Activated CD4-positive, alpha-beta T cell treated with anti-CD3 and anti-CD28 coated beads, Interleukin-2, amount 50 U/mL, for 24 hours (primary cell): ENCODE data around the gene PARD3.

ENCODE experiments used
- DNase-seq, 2 donors: peaks; one replicate each; pipeline ENCODE4 v3.0.0-alpha.2; 2020; ENCODE audit warnings: low read depth in 1 of 2, low spot score in 1 of 2

The PARD3 gene

DNA sequence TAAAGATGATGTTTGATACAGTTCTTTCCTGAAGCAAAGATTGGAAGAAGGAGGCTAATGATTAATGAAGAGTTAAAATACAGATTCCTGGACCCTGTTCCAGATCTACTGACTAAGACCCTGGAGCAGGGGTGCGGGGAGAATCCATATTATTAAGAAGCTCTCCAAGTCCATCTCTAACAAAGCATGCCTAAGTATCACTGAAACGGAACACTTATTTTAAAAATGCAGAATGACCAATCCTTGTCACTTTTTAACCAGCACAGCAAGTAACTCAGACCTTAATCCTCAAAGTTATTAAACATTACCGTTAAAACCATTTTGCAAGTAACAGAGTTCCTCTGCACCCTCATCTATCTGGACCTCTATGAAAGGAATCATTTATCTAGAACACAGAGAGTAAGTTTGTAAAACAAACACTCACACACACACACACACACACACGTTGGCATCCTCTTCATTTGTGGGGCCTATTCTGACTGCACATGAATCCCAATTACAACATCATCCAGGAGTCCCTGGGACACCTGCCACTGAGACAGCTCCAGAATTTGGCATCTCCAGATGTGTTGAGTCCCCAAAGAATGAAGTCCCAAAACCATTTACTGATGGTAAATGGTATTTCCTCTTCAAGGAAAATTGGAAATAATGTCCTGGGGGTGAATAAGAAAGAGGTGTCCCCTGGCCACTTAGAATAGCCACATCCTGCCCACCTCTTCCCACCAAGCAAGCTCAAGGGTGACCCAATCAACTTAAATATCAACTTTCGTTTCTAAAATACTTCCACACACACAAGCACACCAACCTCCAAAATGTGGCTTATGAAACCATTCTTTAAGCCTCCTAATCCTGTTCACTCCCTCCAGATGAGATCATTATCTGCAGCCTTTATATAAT, 117.5 kb downstream of the PARD3 start:
- no peak for DNase-seq

DNA sequence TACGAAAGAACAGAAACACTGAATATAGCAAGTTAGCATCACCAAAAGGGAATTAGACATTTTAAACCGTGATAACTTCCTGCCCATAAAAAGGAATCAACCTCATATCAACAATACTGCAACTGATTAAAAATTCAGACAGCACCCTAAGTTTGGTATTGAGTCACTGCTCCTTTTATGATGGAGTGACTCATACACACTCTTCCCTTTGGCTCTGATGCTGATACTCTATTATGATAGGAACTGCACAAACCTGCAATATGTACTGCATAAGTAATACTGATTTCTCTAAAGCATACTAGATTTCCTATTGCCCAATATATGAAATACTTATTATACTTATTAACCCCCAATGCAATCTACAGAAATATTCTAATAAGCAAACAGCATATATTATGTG, 118.7 kb downstream of the PARD3 start:
- no peak for DNase-seq

DNA sequence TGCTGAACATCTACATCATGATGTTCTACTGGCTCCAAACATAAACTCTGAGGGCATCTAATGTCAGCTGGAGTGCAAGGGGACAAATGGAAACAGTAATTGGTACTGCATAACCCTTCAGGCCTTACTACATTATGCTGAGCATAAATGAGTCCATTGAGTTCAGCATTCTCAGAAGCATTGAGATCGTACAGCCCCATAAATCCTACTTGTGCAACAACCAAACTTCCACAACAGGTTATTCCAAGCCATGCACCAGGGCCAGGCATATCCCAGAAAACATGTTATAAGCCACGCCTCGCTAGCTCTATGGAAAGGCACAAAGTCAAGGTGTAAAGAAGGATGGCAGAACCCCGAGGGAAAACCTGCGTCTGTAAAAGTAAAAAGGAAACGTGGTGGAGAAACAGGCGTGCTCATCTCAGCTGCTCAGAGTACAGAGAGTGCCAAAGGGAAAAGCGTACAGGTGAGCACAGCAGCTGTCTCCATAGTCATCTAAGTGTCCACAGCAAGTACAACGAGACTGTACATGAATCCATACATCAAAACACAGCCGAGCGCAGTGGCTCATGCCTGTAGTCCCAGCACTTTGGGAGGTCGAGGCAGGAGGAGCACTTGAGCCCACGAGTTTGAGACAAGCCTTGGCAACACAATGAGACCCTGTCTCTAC, 124.6 kb downstream of the PARD3 start:
- DNase-seq = no peak

GRCh38 chr10:34689053-34689452, 126.0 kb downstream of the PARD3 start:
- DNase-seq = no peak

GRCh38 chr10:34687434-34688210, 127.5 kb downstream of the PARD3 start:
- no peak for DNase-seq

DNA sequence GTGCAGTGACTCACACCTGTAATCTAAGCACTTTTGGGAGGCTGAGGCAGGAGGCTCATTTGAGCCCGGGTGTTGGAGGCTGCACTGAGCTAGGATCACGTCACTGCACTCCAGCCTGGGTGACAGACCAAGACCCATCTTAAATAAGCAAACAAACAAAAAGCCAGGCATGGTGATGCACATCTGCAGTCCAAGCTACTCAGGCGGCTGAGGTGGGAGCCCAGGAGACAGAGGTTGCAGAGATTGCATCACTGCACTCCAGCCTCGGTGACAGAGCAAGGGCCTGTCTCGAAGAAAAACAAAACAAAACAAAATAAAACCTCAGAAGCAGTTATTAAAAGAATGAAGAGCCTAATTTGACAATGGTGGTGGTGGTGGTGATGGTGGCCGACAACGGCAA, 132.5 kb downstream of the PARD3 start:
- DNase-seq = no peak

DNA sequence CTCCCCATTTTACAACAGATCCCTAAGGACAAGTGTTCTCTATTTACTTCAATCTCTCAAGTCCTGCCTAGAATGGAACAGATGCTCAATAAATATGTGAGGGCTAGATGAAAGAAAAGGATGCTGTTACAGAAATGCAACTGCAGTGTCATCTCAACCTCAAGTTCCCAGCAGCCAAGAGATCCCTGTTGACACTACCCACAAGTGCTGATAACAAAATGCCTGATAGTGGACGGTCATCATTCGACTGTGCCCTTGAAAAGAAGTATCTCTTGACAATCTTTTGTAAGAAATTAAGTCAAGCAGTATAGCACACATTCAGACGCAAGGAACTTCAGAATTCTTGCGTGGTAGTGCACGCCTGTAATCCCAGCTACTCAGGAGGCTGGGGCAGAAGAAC, 133.2 kb downstream of the PARD3 start:
- DNase-seq = no peak

- DNase-seq = no peak
Measured at GRCh38 chr10:34679177-34679576, 135.9 kb downstream of the PARD3 start.

- no peak for DNase-seq
Measured at GRCh38 chr10:34677591-34677990, 137.5 kb downstream of the PARD3 start.

- no peak for DNase-seq
Measured at GRCh38 chr10:34677132-34677531, 138.0 kb downstream of the PARD3 start.

GRCh38 chr10:34674176-34674575, 140.9 kb downstream of the PARD3 start:
- DNase-seq = no peak

DNA sequence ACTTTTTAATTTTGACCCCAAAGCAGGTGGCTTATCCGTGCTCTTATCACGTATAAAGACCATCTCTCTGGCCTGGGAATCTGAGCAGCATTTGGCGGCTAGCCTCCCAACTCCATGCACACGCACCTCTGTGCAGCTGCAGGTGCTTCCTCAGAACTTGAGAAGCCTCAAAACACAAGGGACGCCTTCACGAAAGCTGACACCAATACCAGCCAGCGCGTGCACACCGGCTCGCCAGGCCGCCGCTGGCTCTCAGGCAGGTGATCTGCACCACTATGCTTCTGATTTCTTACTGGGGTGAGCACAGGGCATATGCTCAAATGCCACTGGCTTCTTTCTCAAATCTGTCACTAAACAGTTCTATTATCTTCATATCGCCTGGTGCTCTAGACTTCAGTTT, 145.0 kb downstream of the PARD3 start:
- DNase-seq = no peak

DNA sequence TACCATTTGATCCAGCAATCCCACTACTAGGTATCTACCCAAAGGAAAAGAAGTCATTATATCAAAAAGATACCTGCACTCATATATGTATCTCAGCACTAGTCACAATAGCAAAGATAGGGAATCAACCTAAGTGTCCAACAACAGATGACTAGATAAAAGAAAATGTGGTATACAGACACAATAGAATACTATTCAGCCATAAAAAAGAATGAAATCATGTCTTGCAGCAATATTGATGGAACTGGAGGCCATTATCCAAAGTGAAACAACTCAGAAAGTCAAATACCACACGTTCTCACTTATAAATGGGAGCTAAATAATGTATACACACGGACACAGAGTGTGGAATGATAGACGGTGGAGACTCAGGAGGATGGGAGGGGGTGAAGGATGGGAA, 146.0 kb downstream of the PARD3 start:
- DNase-seq = no peak

- DNase-seq = no peak
Measured at GRCh38 chr10:34667177-34667576, 147.9 kb downstream of the PARD3 start.

DNA sequence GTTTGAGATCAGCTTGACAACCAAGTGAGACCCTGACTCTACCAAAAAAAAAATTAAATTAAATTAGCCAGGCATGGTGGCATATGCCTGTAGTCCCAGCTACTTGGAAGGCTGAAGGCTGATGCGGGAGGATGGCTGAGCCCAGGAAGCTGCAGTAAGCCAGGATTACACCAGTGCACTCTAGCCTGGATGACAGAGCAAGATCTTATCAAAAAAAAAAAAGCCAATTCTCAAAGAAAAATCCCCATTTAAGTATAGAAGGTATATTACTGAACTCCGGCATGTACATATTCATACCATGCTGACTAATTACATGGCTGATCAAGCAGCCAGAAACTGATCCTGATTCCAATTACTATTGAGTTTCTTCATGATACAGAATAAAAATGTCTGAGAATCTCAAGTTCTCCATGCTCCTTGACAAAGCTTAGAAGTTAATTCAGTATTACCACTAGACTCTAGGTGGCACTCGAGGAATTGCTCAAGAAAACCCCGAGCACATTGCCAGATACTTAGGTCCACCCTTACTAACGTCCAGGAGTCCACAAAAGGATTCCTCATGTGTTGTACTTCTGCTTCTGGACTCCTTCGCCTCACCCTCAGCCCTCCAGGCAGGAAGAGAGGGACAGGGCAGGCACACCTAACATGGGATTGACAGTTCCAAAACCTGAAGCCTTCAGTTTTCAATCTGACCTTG, 148.9 kb downstream of the PARD3 start:
- DNase-seq = no peak

- DNase-seq = no peak
Measured at GRCh38 chr10:34664706-34665105, 150.4 kb downstream of the PARD3 start.

GRCh38 chr10:34661580-34661979, 153.5 kb downstream of the PARD3 start:
- DNase-seq = no peak

GRCh38 chr10:34658934-34659333, 156.2 kb downstream of the PARD3 start:
- no peak for DNase-seq

DNA sequence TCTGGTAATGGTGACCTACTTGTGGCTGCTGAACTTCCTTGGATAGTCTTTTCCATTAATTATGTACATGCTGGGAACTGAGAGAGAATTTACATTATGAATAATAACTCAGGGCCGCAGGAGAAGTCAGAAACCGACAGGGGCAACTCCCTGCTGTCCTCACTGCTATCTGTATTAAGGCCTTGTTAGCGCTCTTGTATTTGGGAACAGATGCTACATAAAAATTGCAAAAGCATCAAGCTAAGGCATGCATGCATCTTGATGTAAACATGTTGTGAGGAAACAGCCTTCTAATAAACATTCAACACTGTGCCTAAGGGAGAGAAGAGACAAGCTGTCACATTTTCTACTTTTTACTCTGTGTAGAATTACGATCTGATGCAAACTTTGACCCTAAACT, 158.4 kb downstream of the PARD3 start:
- no peak for DNase-seq

DNA sequence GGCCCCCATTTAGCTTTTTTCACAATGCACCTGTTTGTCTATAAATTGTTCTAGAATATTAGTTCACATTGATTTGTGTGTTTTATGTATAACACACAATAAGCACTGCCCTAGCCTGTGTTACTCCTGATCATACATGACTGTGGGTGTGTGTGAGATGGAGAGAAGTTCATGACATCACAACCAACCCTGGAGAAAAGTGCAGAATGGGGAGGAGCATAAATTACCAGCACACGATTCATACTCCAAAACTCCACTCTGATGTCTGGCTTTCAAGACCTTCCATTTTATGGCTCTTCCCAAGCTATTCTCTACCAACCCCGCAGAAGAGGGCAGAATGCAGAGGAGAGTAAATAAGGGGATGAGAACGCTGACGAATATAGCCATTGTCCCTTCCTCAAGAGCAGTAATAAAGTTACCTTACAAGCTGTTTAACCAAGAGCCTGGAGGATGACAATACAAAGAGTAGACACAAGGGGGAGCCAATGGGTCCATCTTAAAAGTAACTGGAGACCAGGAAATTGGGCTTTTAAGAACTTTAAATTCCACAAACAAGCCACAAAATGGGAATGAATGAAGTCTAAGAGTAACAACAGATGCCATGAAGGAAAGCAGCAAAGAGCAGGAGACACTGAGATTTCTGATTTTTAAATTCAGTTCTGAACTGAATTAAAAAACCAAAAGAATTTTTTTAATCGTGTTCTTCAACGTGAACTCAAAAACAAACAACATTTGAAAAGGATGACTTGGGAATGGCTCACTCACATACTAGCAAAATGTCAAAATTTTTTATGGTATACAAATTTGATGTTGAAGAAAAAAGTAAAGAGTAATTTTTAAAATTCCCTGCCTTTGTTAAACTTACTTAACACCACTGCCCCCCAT, 159.6 kb downstream of the PARD3 start:
- DNase-seq = peak in 1 of 2 donors; percentile 22
